HG03378 (cell line): ENCODE measurements around the gene PTPRD.
"Not testable (repeated sequence)": the region's sequence is repeated elsewhere in the genome, so short reads cannot be mapped to it uniquely, and the experiment has no call there.

Experiments
- ATAC-seq: cut with Tn5 transposase; IDR thresholded peaks from one replicate; pipeline ENCODE4 v1.9.1; 2021; ENCODE audit warnings: mild to moderate bottlenecking, moderate library complexity; ENCODE audit not compliant: unreplicated experiment

The PTPRD gene

GRCh38 chr9:9091387-9091786, 1521.4 kb downstream of the PTPRD start:
- no peak for ATAC-seq

- no peak for ATAC-seq
Measured at GRCh38 chr9:9079473-9079872, 1533.3 kb downstream of the PTPRD start.

GRCh38 chr9:9078301-9078700, 1534.5 kb downstream of the PTPRD start:
- ATAC-seq: no peak

GRCh38 chr9:9061627-9062026, 1551.2 kb downstream of the PTPRD start:
- no peak for ATAC-seq

GRCh38 chr9:9054354-9054992, 1558.3 kb downstream of the PTPRD start:
- no peak for ATAC-seq

GRCh38 chr9:9045572-9045971, 1567.2 kb downstream of the PTPRD start:
- ATAC-seq: no peak

GRCh38 chr9:9045072-9045471, 1567.7 kb downstream of the PTPRD start:
- ATAC-seq: no peak

GRCh38 chr9:9043788-9044187, 1569.0 kb downstream of the PTPRD start:
- not testable (repeated sequence) for ATAC-seq

- no peak for ATAC-seq
Measured at GRCh38 chr9:9041756-9042155, 1571.0 kb downstream of the PTPRD start.

GRCh38 chr9:9033022-9033421, 1579.8 kb downstream of the PTPRD start:
- ATAC-seq: no peak

GRCh38 chr9:9016597-9016996, 1596.2 kb downstream of the PTPRD start:
- no peak for ATAC-seq

GRCh38 chr9:9004810-9005209, 1608.0 kb downstream of the PTPRD start:
- no peak for ATAC-seq

GRCh38 chr9:9002826-9003583, 1609.8 kb downstream of the PTPRD start:
- no peak for ATAC-seq

- no peak for ATAC-seq
Measured at GRCh38 chr9:8980496-8981013, 1632.2 kb downstream of the PTPRD start.

- ATAC-seq: no peak
Measured at GRCh38 chr9:8978334-8978733, 1634.5 kb downstream of the PTPRD start.

GRCh38 chr9:8968350-8968749, 1644.5 kb downstream of the PTPRD start:
- not testable (repeated sequence) for ATAC-seq

- no peak for ATAC-seq
Measured at GRCh38 chr9:8963885-8964284, 1648.9 kb downstream of the PTPRD start.

- ATAC-seq: no peak
Measured at GRCh38 chr9:8962084-8962483, 1650.7 kb downstream of the PTPRD start.

GRCh38 chr9:8961186-8961851, 1651.5 kb downstream of the PTPRD start:
- no peak for ATAC-seq

GRCh38 chr9:8960254-8960653, 1652.5 kb downstream of the PTPRD start:
- ATAC-seq: no peak

GRCh38 chr9:8958358-8958757, 1654.4 kb downstream of the PTPRD start:
- ATAC-seq: no peak

- ATAC-seq: no peak
Measured at GRCh38 chr9:8955315-8955714, 1657.5 kb downstream of the PTPRD start.
